ENCODE measurements around the gene CDCA8.

CDCA8 gene

DNA sequence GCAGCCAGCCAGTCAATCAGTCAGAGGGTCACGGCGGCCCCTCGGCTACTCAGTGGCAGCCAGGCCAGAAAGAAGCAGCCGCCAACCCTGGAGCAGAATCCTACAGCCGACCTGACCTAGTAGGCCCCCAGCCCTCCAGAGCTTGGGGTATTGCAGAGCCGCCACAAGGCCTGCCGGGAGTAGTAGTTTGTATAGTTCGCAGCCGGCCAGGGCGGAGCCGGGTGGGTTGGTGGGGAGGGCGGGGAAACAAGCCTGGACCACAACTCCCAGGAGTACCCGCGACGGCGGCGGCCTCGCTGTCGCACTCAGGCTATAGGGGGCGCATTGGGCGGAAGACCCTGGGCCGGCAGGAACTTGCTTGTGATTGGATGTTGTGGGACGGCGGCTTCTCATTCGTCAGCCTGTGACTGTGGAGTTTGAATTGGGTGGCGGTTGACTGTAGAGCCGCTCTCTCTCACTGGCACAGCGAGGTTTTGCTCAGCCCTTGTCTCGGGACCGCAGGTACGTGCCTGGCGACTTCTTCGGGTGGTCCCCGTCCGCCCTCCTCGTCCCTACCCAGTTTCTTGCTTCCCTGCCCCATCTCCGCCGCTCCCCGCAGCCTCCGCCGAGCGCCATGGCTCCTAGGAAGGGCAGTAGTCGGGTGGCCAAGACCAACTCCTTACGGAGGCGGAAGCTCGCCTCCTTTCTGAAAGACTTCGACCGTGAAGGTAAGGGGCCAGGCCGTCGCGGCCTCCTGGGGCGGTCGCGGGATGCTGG, at the start of gene CDCA8:
Gene CDCA8, plus strand, starts transcription at position 439 of the 756 bp plus-strand sequence. Its CDS starts 175 bp downstream, at position 614.
- TF ChIP-seq, protein P1, sequence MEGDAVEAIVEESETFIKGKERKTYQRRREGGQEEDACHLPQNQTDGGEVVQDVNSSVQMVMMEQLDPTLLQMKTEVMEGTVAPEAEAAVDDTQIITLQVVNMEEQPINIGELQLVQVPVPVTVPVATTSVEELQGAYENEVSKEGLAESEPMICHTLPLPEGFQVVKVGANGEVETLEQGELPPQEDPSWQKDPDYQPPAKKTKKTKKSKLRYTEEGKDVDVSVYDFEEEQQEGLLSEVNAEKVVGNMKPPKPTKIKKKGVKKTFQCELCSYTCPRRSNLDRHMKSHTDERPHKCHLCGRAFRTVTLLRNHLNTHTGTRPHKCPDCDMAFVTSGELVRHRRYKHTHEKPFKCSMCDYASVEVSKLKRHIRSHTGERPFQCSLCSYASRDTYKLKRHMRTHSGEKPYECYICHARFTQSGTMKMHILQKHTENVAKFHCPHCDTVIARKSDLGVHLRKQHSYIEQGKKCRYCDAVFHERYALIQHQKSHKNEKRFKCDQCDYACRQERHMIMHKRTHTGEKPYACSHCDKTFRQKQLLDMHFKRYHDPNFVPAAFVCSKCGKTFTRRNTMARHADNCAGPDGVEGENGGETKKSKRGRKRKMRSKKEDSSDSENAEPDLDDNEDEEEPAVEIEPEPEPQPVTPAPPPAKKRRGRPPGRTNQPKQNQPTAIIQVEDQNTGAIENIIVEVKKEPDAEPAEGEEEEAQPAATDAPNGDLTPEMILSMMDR (conservative IDR thresholded peaks at IDR 0.05; ENCODE audit: low read depth, low read length), result peak; percentile 62
- DNase-seq (ENCODE audit: low read depth), result peak; percentile 91
- peak within 1 kb of the TSS; percentile 97 for H3K4me3 ChIP-seq (ENCODE audit: low read length)

DNA sequence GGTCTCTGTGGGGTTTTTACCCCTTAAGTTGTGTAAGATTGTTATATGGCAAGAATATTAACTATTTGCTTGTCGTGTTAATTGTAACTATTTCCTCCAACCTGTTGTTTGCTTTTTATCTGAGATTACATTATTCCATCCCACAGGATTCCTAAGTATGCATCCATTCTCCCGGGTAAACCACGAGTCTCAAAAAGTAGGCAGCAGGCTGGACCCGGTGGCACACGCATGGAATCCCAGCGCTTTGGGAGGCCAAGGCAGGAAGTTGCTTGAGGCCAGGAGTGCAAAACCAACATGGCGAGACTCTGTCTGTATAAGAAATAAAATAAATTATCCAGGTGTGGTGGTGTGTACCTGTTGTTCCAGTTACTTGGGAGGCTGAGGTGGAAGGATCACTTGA, 45.0 kb upstream of the CDCA8 start:
- TF ChIP-seq, protein P1 (conservative IDR thresholded peaks at IDR 0.05; ENCODE audit: low read depth, low read length), result no peak
- no peak for DNase-seq (ENCODE audit: low read depth)
- H3K4me3 ChIP-seq (ENCODE audit: low read length), result no peak overlapping the region

GRCh38 chr1:37650173-37650572, 42.1 kb upstream of the CDCA8 start:
- TF ChIP-seq, protein P1 (conservative IDR thresholded peaks at IDR 0.05; ENCODE audit: low read depth, low read length), result no peak
- no peak overlapping the region for H3K4me3 ChIP-seq (ENCODE audit: low read length)
- no peak for DNase-seq (ENCODE audit: low read depth)

GRCh38 chr1:37650721-37651120, 41.6 kb upstream of the CDCA8 start:
- H3K4me3 ChIP-seq (ENCODE audit: low read length), result no peak overlapping the region
- TF ChIP-seq, protein P1 (conservative IDR thresholded peaks at IDR 0.05; ENCODE audit: low read depth, low read length), result no peak
- no peak for DNase-seq (ENCODE audit: low read depth)

- TF ChIP-seq, protein P1 (conservative IDR thresholded peaks at IDR 0.05; ENCODE audit: low read depth, low read length), result no peak
- DNase-seq (ENCODE audit: low read depth), result no peak
- H3K4me3 ChIP-seq (ENCODE audit: low read length), result no peak overlapping the region
Observed at GRCh38 chr1:37651803-37652202, 40.5 kb upstream of the CDCA8 start.

- no peak overlapping the region for H3K4me3 ChIP-seq (ENCODE audit: low read length)
- no peak for DNase-seq (ENCODE audit: low read depth)
- TF ChIP-seq, protein P1 (conservative IDR thresholded peaks at IDR 0.05; ENCODE audit: low read depth, low read length), result no peak
Observed at GRCh38 chr1:37652976-37653375, 39.3 kb upstream of the CDCA8 start.

GRCh38 chr1:37653906-37654305, 38.4 kb upstream of the CDCA8 start:
- TF ChIP-seq, protein P1 (conservative IDR thresholded peaks at IDR 0.05; ENCODE audit: low read depth, low read length), result no peak
- no peak for DNase-seq (ENCODE audit: low read depth)
- no peak overlapping the region for H3K4me3 ChIP-seq (ENCODE audit: low read length)

Measured in retinal pigment epithelial cell (primary cell).